WTC11 (cell line): ENCODE results near the gene UBL5.

Experiments used
- CBFB ChIP-seq: sonication (generic); formaldehyde crosslinking; IDR thresholded peaks from 2 replicates; pipeline ENCODE4 v1.8.1; 2022; ENCODE audit warnings: mild to moderate bottlenecking, low read depth, missing genetic modification reagents
- EMX1 ChIP-seq: fragments of 250-450 bp; sonication (Bioruptor Pico); IDR thresholded peaks from 2 replicates; pipeline ENCODE4 v1.8.0; 2021; ENCODE audit warnings: mild to moderate bottlenecking
- GRHL2 ChIP-seq: fragments of 250-450 bp; sonication (Bioruptor Pico); IDR thresholded peaks from 2 replicates; pipeline ENCODE4 v1.8.0; 2022; ENCODE audit warnings: mild to moderate bottlenecking, moderate library complexity; ENCODE audit not compliant: insufficient replicate concordance, severe bottlenecking
- JUN ChIP-seq: sonication (generic); formaldehyde crosslinking; IDR thresholded peaks from 2 replicates; pipeline ENCODE4 v1.8.0; 2023; ENCODE audit warnings: mild to moderate bottlenecking, missing genetic modification reagents
- NR1H2 ChIP-seq: sonication (generic); formaldehyde crosslinking; IDR thresholded peaks from 2 replicates; pipeline ENCODE4 v1.9.0; 2021; ENCODE audit warnings: mild to moderate bottlenecking, moderate library complexity, missing genetic modification reagents
- SP1 ChIP-seq: sonication (generic); formaldehyde crosslinking; conservative IDR thresholded peaks from 2 replicates; pipeline ENCODE4 v1.8.1; 2022; ENCODE audit warnings: missing genetic modification reagents
- TEAD1 ChIP-seq: sonication (generic); formaldehyde crosslinking; IDR thresholded peaks from 2 replicates; pipeline ENCODE4 v1.8.0; 2022; ENCODE audit warnings: mild to moderate bottlenecking, missing genetic modification reagents
- TF ChIP-seq, protein P1 (sequence below): fragments of 200-600 bp; IDR thresholded peaks from 2 replicates; pipeline ENCODE4 v1.8.0; 2022; ENCODE audit warnings: antibody characterized with exemption
- TF ChIP-seq, protein P2 (sequence below): sonication (generic); formaldehyde crosslinking; IDR thresholded peaks from 2 replicates; pipeline ENCODE4 v1.8.0; 2022; ENCODE audit warnings: mild to moderate bottlenecking, missing genetic modification reagents
- TF ChIP-seq, protein P3 (sequence below): sonication (generic); formaldehyde crosslinking; IDR thresholded peaks from 2 replicates; pipeline ENCODE4 v1.8.1; 2023; ENCODE audit warnings: mild to moderate bottlenecking, missing genetic modification reagents

DNA sequence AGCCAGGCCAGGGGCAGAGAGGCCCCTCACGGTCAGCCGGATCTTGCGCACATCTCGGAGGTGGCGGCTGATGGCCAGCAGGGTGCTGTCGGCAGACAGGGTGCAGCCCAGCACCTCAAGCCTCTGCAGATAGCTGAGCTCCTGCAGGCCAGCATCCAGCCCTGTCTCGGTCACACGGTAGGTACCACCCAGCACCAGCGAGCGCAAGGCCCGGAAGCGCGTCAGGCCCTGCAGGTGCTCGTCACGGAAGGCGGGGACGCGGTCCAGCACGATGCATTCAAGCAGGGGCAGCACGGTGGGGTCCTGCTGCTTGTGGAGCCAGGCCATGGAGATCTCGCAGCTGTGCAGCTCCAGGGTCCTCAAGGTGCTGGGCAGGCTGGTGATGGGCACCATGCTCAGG is 16.6 kb upstream of the UBL5 start:
- TF ChIP-seq GRHL2 (CRISPR knock-in tag) = no peak
- TF ChIP-seq, protein P1, sequence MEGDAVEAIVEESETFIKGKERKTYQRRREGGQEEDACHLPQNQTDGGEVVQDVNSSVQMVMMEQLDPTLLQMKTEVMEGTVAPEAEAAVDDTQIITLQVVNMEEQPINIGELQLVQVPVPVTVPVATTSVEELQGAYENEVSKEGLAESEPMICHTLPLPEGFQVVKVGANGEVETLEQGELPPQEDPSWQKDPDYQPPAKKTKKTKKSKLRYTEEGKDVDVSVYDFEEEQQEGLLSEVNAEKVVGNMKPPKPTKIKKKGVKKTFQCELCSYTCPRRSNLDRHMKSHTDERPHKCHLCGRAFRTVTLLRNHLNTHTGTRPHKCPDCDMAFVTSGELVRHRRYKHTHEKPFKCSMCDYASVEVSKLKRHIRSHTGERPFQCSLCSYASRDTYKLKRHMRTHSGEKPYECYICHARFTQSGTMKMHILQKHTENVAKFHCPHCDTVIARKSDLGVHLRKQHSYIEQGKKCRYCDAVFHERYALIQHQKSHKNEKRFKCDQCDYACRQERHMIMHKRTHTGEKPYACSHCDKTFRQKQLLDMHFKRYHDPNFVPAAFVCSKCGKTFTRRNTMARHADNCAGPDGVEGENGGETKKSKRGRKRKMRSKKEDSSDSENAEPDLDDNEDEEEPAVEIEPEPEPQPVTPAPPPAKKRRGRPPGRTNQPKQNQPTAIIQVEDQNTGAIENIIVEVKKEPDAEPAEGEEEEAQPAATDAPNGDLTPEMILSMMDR = no peak
- no peak for TF ChIP-seq NR1H2 (CRISPR knock-in tag)
- TF ChIP-seq EMX1 (CRISPR knock-in tag) = no peak
- TF ChIP-seq SP1 = no peak
- TF ChIP-seq, protein P2, sequence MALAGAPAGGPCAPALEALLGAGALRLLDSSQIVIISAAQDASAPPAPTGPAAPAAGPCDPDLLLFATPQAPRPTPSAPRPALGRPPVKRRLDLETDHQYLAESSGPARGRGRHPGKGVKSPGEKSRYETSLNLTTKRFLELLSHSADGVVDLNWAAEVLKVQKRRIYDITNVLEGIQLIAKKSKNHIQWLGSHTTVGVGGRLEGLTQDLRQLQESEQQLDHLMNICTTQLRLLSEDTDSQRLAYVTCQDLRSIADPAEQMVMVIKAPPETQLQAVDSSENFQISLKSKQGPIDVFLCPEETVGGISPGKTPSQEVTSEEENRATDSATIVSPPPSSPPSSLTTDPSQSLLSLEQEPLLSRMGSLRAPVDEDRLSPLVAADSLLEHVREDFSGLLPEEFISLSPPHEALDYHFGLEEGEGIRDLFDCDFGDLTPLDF = no peak
- TF ChIP-seq CBFB = no peak
- no peak for TF ChIP-seq TEAD1 (CRISPR knock-in tag)
- TF ChIP-seq JUN (CRISPR knock-in tag) = no peak
- TF ChIP-seq, protein P3, sequence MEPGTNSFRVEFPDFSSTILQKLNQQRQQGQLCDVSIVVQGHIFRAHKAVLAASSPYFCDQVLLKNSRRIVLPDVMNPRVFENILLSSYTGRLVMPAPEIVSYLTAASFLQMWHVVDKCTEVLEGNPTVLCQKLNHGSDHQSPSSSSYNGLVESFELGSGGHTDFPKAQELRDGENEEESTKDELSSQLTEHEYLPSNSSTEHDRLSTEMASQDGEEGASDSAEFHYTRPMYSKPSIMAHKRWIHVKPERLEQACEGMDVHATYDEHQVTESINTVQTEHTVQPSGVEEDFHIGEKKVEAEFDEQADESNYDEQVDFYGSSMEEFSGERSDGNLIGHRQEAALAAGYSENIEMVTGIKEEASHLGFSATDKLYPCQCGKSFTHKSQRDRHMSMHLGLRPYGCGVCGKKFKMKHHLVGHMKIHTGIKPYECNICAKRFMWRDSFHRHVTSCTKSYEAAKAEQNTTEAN (CRISPR knock-in tag) = no peak
